HG03342 (cell line): ENCODE measurements around the gene OSBPL1A.

Experiments
- ATAC-seq: cut with Tn5 transposase; IDR thresholded peaks from one replicate; pipeline ENCODE4 v1.9.1; 2021; ENCODE audit warnings: mild to moderate bottlenecking, moderate library complexity; ENCODE audit not compliant: unreplicated experiment

Gene OSBPL1A

GRCh38 chr18:24138409-24138788 is 259.2 kb downstream of the OSBPL1A start:
- ATAC-seq = no peak

- ATAC-seq = no peak
Observed at GRCh38 chr18:24136967-24137373, 260.7 kb downstream of the OSBPL1A start.

GRCh38 chr18:24130494-24130893 is 267.1 kb downstream of the OSBPL1A start:
- no peak for ATAC-seq

GRCh38 chr18:24128700-24129099 is 268.9 kb downstream of the OSBPL1A start:
- no peak for ATAC-seq

GRCh38 chr18:24127735-24128134 is 269.9 kb downstream of the OSBPL1A start:
- ATAC-seq = no peak

- ATAC-seq = no peak
Observed at GRCh38 chr18:24126155-24126961, 271.3 kb downstream of the OSBPL1A start.

GRCh38 chr18:24121625-24122024 is 276.0 kb downstream of the OSBPL1A start:
- ATAC-seq = no peak

GRCh38 chr18:24120676-24121075 is 276.9 kb downstream of the OSBPL1A start:
- no peak for ATAC-seq

GRCh38 chr18:24118750-24119577 is 278.7 kb downstream of the OSBPL1A start:
- ATAC-seq = peak; percentile 84

GRCh38 chr18:24115628-24116027 is 282.0 kb downstream of the OSBPL1A start:
- no peak for ATAC-seq

- ATAC-seq = no peak
Observed at GRCh38 chr18:24114924-24115549, 282.6 kb downstream of the OSBPL1A start.

GRCh38 chr18:24112874-24113615 is 284.6 kb downstream of the OSBPL1A start:
- no peak for ATAC-seq

- ATAC-seq = no peak
Observed at GRCh38 chr18:24112464-24112863, 285.2 kb downstream of the OSBPL1A start.
